HL-60 (cell line): Measurements from ENCODE around the gene DYNLRB1.

Experiments used
- GABPA ChIP-seq: IDR thresholded peaks from 2 replicates; pipeline ENCODE4 v1.6.1; 2012; ENCODE audit warnings: low read depth
- POLR2AphosphoS5 ChIP-seq: IDR thresholded peaks from 2 replicates; pipeline ENCODE4 v1.6.1; 2012; ENCODE audit warnings: low read depth
- SPI1 ChIP-seq: IDR thresholded peaks from 2 replicates; pipeline ENCODE4 v1.6.1; 2012; ENCODE audit warnings: low read depth, mild to moderate bottlenecking, borderline replicate concordance
- TF ChIP-seq, protein P1 (sequence below): IDR thresholded peaks from one replicate; pipeline ENCODE4 v1.5.1; 2011; ENCODE audit warnings: low read length, control low read depth, inconsistent platforms; ENCODE audit not compliant: insufficient read depth
- TF ChIP-seq, protein P2 (sequence below): IDR thresholded peaks from 2 replicates; pipeline ENCODE4 v1.6.1; 2012; ENCODE audit warnings: low read depth; ENCODE audit not compliant: insufficient replicate concordance

DNA sequence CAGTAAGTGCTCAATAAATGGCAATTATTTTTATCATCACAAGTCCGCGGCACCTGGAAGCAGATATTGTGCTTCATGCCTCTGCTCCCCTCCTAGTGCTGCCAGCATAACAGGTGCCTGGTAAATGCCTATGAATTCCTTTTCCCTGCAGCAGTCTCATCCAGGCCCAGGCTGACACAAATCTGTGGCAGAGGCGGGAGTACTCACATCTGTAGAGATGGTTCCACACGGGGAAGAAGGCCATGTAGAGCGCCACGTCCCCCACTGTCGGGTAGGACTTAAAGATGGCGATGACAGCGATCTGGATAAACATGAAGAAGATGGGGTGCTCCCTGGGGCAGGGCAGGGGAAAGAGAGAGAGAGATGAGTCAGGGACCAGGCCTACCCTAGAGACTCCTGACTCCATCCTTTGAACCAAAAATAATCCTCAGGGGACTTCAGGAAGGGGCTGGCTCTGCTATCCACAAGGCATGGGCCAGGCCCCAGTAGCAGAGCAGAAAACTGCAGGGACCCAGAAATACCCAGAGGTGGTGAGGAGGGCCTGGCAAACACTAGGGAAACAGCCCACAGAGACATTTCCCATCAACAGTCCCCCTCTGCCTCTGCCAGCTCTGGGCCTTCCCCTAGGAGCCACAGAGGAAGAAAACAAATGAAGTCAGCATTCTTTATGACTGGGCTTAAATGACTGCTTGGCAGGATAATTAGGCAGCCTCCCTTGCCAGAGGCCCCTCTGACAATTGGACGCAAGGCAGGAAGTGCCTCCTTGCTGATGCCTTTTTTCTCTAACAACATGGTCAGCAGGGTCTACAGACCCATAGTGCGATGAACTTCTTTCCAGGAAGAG is 65.3 kb downstream of the DYNLRB1 start:
- TF ChIP-seq, protein P1, sequence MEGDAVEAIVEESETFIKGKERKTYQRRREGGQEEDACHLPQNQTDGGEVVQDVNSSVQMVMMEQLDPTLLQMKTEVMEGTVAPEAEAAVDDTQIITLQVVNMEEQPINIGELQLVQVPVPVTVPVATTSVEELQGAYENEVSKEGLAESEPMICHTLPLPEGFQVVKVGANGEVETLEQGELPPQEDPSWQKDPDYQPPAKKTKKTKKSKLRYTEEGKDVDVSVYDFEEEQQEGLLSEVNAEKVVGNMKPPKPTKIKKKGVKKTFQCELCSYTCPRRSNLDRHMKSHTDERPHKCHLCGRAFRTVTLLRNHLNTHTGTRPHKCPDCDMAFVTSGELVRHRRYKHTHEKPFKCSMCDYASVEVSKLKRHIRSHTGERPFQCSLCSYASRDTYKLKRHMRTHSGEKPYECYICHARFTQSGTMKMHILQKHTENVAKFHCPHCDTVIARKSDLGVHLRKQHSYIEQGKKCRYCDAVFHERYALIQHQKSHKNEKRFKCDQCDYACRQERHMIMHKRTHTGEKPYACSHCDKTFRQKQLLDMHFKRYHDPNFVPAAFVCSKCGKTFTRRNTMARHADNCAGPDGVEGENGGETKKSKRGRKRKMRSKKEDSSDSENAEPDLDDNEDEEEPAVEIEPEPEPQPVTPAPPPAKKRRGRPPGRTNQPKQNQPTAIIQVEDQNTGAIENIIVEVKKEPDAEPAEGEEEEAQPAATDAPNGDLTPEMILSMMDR = no peak
- TF ChIP-seq, protein P2, sequence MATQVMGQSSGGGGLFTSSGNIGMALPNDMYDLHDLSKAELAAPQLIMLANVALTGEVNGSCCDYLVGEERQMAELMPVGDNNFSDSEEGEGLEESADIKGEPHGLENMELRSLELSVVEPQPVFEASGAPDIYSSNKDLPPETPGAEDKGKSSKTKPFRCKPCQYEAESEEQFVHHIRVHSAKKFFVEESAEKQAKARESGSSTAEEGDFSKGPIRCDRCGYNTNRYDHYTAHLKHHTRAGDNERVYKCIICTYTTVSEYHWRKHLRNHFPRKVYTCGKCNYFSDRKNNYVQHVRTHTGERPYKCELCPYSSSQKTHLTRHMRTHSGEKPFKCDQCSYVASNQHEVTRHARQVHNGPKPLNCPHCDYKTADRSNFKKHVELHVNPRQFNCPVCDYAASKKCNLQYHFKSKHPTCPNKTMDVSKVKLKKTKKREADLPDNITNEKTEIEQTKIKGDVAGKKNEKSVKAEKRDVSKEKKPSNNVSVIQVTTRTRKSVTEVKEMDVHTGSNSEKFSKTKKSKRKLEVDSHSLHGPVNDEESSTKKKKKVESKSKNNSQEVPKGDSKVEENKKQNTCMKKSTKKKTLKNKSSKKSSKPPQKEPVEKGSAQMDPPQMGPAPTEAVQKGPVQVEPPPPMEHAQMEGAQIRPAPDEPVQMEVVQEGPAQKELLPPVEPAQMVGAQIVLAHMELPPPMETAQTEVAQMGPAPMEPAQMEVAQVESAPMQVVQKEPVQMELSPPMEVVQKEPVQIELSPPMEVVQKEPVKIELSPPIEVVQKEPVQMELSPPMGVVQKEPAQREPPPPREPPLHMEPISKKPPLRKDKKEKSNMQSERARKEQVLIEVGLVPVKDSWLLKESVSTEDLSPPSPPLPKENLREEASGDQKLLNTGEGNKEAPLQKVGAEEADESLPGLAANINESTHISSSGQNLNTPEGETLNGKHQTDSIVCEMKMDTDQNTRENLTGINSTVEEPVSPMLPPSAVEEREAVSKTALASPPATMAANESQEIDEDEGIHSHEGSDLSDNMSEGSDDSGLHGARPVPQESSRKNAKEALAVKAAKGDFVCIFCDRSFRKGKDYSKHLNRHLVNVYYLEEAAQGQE = no peak
- no peak for TF ChIP-seq POLR2AphosphoS5
- TF ChIP-seq GABPA = no peak
- TF ChIP-seq SPI1 = no peak
